ENCODE data around the gene GABRB1.
A peak's percentile ranks its signal among the peaks of the same experiment; 100 is the strongest.

Gene GABRB1

DNA sequence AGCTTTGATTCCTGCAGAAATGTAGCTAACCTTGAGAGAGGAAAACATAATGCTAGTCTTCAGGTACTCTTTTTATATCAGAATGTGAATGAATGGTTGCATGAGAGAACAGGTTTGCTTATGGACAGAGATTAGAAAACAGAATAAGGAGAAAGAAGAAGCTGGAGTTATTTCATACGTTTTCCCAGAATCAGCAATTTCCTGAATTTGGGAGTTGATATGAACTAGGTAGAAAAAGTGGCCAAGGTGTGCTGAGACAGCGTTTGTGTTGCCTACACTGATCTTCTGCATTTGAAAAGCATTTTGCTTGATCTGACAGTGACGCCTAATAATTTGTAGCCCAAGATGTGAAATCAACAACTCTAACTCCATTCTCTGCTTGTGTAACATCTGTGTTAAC lies 12.5 kb downstream of the GABRB1 start:
- ChIA-PET CTCF (no interaction called here), POLR2A (no interaction called here)
- Histone ChIP-seq H3K9me3 (ENCODE audit: control insufficient read depth, insufficient read depth, low read depth, low read length) (no peaks in the 10 kb centered on the region), H3K4me1 (ENCODE audit: control insufficient read depth, insufficient read depth, low read length) (no peaks in the 10 kb centered on the region), H3K27ac (ENCODE audit: extremely low read depth, low read depth, low read length) (no peak overlapping the region), H3K4me3 (ENCODE audit: low read depth, low read length) (no peak overlapping the region), H3K36me3 (ENCODE audit: control insufficient read depth in 2 of 2, insufficient read depth in 1 of 2, low read length in 2 of 2) (no peaks in the 10 kb centered on the region)
- TF ChIP-seq, protein P1, sequence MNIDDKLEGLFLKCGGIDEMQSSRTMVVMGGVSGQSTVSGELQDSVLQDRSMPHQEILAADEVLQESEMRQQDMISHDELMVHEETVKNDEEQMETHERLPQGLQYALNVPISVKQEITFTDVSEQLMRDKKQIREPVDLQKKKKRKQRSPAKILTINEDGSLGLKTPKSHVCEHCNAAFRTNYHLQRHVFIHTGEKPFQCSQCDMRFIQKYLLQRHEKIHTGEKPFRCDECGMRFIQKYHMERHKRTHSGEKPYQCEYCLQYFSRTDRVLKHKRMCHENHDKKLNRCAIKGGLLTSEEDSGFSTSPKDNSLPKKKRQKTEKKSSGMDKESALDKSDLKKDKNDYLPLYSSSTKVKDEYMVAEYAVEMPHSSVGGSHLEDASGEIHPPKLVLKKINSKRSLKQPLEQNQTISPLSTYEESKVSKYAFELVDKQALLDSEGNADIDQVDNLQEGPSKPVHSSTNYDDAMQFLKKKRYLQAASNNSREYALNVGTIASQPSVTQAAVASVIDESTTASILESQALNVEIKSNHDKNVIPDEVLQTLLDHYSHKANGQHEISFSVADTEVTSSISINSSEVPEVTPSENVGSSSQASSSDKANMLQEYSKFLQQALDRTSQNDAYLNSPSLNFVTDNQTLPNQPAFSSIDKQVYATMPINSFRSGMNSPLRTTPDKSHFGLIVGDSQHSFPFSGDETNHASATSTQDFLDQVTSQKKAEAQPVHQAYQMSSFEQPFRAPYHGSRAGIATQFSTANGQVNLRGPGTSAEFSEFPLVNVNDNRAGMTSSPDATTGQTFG (tag by site-specific recombination; IDR thresholded peaks at IDR 0.05; ENCODE audit: borderline replicate concordance) = no peak
- TF ChIP-seq BCL11B (tag by site-specific recombination; IDR thresholded peaks at IDR 0.05; ENCODE audit: low read depth) (no peak), HOXA7 (CRISPR knock-in tag; IDR thresholded peaks at IDR 0.05; ENCODE audit: borderline replicate concordance) (no peak), ZNF394 (tag by site-specific recombination; IDR thresholded peaks at IDR 0.05; ENCODE audit: borderline replicate concordance) (no peak), ZNF391 (tag by site-specific recombination; IDR thresholded peaks at IDR 0.05; ENCODE audit: borderline replicate concordance, low read depth) (no peak), ZBTB1 (tag by site-specific recombination; IDR thresholded peaks at IDR 0.05) (no peak), WT1 (tag by site-specific recombination; IDR thresholded peaks at IDR 0.05) (no peak), FEZF1 (tag by site-specific recombination; IDR thresholded peaks at IDR 0.05) (no peak), SP3 (tag by site-specific recombination; IDR thresholded peaks at IDR 0.05) (no peak), IKZF3 (tag by site-specific recombination; IDR thresholded peaks at IDR 0.05) (no peak), KLF10 (tag by site-specific recombination; IDR thresholded peaks at IDR 0.05) (no peak)
- TF ChIP-seq, protein P2, sequence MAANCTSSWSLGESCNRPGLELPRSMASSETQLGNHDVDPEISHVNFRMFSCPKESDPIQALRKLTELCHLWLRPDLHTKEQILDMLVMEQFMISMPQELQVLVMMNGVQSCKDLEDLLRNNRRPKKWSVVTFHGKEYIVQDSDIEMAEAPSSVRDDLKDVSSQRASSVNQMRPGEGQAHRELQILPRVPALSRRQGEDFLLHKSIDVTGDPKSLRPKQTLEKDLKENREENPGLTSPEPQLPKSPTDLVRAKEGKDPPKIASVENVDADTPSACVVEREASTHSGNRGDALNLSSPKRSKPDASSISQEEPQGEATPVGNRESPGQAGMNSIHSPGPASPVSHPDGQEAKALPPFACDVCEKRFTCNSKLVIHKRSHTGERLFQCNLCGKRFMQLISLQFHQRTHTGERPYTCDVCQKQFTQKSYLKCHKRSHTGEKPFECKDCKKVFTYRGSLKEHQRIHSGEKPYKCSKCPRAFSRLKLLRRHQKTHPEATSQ (tag by site-specific recombination; IDR thresholded peaks at IDR 0.05) = no peak
- TF ChIP-seq, protein P3, sequence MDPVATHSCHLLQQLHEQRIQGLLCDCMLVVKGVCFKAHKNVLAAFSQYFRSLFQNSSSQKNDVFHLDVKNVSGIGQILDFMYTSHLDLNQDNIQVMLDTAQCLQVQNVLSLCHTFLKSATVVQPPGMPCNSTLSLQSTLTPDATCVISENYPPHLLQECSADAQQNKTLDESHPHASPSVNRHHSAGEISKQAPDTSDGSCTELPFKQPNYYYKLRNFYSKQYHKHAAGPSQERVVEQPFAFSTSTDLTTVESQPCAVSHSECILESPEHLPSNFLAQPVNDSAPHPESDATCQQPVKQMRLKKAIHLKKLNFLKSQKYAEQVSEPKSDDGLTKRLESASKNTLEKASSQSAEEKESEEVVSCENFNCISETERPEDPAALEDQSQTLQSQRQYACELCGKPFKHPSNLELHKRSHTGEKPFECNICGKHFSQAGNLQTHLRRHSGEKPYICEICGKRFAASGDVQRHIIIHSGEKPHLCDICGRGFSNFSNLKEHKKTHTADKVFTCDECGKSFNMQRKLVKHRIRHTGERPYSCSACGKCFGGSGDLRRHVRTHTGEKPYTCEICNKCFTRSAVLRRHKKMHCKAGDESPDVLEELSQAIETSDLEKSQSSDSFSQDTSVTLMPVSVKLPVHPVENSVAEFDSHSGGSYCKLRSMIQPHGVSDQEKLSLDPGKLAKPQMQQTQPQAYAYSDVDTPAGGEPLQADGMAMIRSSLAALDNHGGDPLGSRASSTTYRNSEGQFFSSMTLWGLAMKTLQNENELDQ (tag by site-specific recombination; IDR thresholded peaks at IDR 0.05; ENCODE audit: low read depth) = no peak

DNA sequence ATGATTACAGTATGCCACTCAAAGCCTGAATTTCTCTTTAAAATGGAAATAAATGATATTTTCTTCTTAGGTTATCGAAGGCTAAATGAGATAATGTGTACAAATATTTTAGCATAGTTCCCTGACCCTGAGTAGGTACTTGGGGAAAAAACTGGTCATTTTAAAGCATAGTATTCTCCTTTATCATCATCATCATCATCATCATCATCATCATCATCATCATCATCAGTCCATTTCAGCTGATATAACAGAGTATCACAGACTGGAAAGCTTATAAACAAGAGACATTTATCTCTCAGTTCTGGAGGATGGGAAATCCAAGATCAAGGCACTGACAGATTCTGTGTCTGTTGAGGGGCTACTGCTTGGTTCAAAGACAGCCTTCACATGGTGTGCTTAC lies 13.9 kb downstream of the GABRB1 start:
- POLR2A ChIA-PET = no interaction called here
- TF ChIP-seq, protein P4, sequence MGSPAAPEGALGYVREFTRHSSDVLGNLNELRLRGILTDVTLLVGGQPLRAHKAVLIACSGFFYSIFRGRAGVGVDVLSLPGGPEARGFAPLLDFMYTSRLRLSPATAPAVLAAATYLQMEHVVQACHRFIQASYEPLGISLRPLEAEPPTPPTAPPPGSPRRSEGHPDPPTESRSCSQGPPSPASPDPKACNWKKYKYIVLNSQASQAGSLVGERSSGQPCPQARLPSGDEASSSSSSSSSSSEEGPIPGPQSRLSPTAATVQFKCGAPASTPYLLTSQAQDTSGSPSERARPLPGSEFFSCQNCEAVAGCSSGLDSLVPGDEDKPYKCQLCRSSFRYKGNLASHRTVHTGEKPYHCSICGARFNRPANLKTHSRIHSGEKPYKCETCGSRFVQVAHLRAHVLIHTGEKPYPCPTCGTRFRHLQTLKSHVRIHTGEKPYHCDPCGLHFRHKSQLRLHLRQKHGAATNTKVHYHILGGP (tag by site-specific recombination; IDR thresholded peaks at IDR 0.05) = no peak
- no peak for TF ChIP-seq ZNF2 (tag by site-specific recombination; IDR thresholded peaks at IDR 0.05)
- TF ChIP-seq, protein P5, sequence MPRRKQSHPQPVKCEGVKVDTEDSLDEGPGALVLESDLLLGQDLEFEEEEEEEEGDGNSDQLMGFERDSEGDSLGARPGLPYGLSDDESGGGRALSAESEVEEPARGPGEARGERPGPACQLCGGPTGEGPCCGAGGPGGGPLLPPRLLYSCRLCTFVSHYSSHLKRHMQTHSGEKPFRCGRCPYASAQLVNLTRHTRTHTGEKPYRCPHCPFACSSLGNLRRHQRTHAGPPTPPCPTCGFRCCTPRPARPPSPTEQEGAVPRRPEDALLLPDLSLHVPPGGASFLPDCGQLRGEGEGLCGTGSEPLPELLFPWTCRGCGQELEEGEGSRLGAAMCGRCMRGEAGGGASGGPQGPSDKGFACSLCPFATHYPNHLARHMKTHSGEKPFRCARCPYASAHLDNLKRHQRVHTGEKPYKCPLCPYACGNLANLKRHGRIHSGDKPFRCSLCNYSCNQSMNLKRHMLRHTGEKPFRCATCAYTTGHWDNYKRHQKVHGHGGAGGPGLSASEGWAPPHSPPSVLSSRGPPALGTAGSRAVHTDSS (tag by site-specific recombination; IDR thresholded peaks at IDR 0.05) = peak; percentile 62
- Histone ChIP-seq H3K4me1 (ENCODE audit: control insufficient read depth, insufficient read depth, low read length) (no peaks in the 10 kb centered on the region), H3K27ac (ENCODE audit: extremely low read depth, low read depth, low read length) (no peak overlapping the region), H3K36me3 (ENCODE audit: control insufficient read depth in 2 of 2, insufficient read depth in 1 of 2, low read length in 2 of 2) (no peaks in the 10 kb centered on the region), H3K9me3 (ENCODE audit: control insufficient read depth, insufficient read depth, low read depth, low read length) (no peaks in the 10 kb centered on the region), H3K4me3 (ENCODE audit: low read depth, low read length) (no peak overlapping the region)
- CTCF ChIA-PET = no interaction called here
